Muscle of arm (tissue), 14 donors: ENCODE data around the gene BMP2. TPM values are rescaled to one million over a fixed set of nuclear protein-coding genes. Genes with fewer than 3 reads are reported as not detected.
A peak's percentile ranks its signal among the peaks of the same experiment; 100 is the strongest.

Experiments used
- DNase-seq: peaks from one replicate; pipeline ENCODE4 v3.0.0-alpha.2; 2013
- long read RNA-seq, 11 donors: transcript quantifications; one replicate each; lab custom pipeline, GENCODE V29; 2026
- polyA plus RNA-seq, 12 donors: library from polyadenylated mRNA; unstranded; fragments of 120-200 nt; gene quantifications; one replicate each; pipeline ENCODE4 v1.2.1, GENCODE V29; 2013; ENCODE audit not compliant: insufficient read length in 12 of 12

Gene BMP2
- polyA plus RNA-seq = 1 to 10 TPM in 11 of 12 donors, not detected in 1; 1.6 to 8.1 (median 2.0) TPM
- long read RNA-seq, donor 1, transcript BMP2-201 (3 exons, 3,601 nt) = major isoform, 8 of 43 reads
- long read RNA-seq, donor 1, partial matches to known transcripts = 35 of 43 reads
- long read RNA-seq, donor 1, other reads (novel, unspliced or antisense) = 0 of 43 reads
- long read RNA-seq, donor 2, partial matches to known transcripts = 0 of 1 reads
- long read RNA-seq, donor 2, other reads (novel, unspliced or antisense) = 0 of 1 reads
- long read RNA-seq, donor 3 = 0 reads
- long read RNA-seq, donor 4 = 0 reads
- long read RNA-seq, donor 5 = 0 reads
- long read RNA-seq, donor 6, partial matches to known transcripts = 0 of 1 reads
- long read RNA-seq, donor 6, other reads (novel, unspliced or antisense) = 0 of 1 reads
- long read RNA-seq, donor 7 = 0 reads
- long read RNA-seq, donor 8 = 0 reads
- long read RNA-seq, donor 9 = 0 reads
- long read RNA-seq, donor 10, partial matches to known transcripts = 0 of 1 reads
- long read RNA-seq, donor 10, other reads (novel, unspliced or antisense) = 0 of 1 reads
- long read RNA-seq, donor 11 = 0 reads

GRCh38 chr20:6767536-6768227 lies at the start of gene BMP2:
Gene BMP2, plus strand, starts transcription at chr20:6767686. Its CDS starts 2,441 bp downstream, at chr20:6770127.
- peak; percentile 43 for DNase-seq

GRCh38 chr20:6718662-6719368 lies 48.7 kb upstream of the BMP2 start:
- no peak for DNase-seq

- DNase-seq = no peak
Measured at GRCh38 chr20:6719369-6719721, 48.1 kb upstream of the BMP2 start.

GRCh38 chr20:6726761-6727160 lies 40.7 kb upstream of the BMP2 start:
- no peak for DNase-seq

- DNase-seq = no peak
Measured at GRCh38 chr20:6730672-6731328, 36.7 kb upstream of the BMP2 start.

- peak; percentile 45 for DNase-seq
Measured at GRCh38 chr20:6732001-6732447, 35.5 kb upstream of the BMP2 start.

GRCh38 chr20:6732851-6733250 lies 34.6 kb upstream of the BMP2 start:
- DNase-seq = no peak

GRCh38 chr20:6733965-6734364 lies 33.5 kb upstream of the BMP2 start:
- DNase-seq = no peak

GRCh38 chr20:6735942-6736845 lies 31.3 kb upstream of the BMP2 start:
- no peak for DNase-seq

- DNase-seq = no peak
Measured at GRCh38 chr20:6739406-6739805, 28.1 kb upstream of the BMP2 start.

GRCh38 chr20:6740096-6740495 lies 27.4 kb upstream of the BMP2 start:
- no peak for DNase-seq

- DNase-seq = no peak
Measured at GRCh38 chr20:6744180-6744579, 23.3 kb upstream of the BMP2 start.

- DNase-seq = no peak
Measured at GRCh38 chr20:6744805-6745204, 22.7 kb upstream of the BMP2 start.

GRCh38 chr20:6746901-6747609 lies 20.4 kb upstream of the BMP2 start:
- DNase-seq = no peak

GRCh38 chr20:6750438-6750837 lies 17.0 kb upstream of the BMP2 start:
- no peak for DNase-seq

GRCh38 chr20:6756693-6757595 lies 10.5 kb upstream of the BMP2 start:
- DNase-seq = no peak

GRCh38 chr20:6764619-6765018 lies 2.9 kb upstream of the BMP2 start:
- no peak for DNase-seq

GRCh38 chr20:6765469-6766058 lies 1.9 kb upstream of the BMP2 start:
- DNase-seq = peak; percentile 70
